ENCODE measurements around the gene AQP12A.

The AQP12A gene

GRCh38 chr2:240711296-240711695, 19.6 kb downstream of the AQP12A start:
- no peak for DNase-seq

- no peak for DNase-seq
Measured at GRCh38 chr2:240711701-240712100, 20.0 kb downstream of the AQP12A start.

DNA sequence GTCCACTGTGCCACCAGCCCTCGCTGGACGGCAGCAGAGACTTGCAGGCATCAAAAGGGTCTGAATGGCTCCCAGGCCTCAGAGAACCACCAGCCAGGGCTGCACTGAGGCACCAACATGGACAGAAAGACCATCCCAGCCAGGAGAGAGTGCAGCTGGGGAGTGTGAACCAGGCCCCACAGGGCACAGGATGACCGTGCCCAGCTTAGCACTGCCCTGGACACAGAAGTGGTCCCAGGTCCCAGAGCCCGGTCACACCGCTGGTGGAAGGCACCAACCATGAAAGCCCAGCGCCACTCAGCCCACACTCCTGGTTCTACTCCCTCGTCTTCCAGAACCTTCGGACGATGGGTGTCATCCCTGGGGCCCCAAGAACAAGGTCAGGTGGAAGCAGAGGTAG, 20.5 kb downstream of the AQP12A start:
- no peak for DNase-seq

DNA sequence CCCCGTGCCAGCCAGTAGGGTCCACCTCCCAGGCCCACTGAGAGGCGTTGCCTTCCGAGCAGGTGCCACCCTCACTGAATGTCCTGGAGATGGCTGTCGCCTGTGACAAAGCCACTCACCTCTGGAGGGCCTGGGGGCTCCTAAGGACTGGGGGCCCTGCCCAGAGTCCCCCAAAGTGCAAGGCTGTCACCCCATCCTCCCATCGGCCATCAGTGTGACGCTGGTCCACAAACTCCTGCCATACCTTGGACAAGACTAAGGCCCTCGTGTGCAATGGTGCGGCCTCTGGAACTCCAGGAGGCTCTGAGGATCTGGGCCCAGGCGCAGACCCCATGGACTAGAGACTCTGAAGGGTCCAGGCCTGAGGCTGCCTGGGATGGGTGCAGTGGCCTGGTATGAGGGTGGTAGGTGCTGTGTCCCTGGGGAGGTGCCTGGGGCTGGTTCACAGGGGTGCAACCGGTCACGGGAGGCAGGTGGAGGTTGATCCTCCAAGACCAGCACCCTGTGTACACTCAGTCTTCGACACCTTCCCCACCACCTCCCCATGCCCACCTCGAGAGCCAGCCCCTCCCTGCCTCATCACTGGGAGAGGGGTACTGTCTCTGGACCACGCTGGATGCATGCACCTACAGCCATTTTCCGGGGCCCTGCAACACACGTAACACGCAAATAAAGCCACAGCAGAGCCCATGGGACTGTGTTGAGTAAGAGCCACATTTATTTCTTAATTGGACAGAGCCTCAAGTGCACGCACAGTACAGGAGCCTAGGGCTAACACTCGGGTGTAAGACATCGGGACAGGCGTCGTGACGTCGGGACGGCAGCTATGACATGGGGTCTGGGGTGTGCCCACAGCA, 21.6 kb downstream of the AQP12A start:
- DNase-seq = no peak

DNA sequence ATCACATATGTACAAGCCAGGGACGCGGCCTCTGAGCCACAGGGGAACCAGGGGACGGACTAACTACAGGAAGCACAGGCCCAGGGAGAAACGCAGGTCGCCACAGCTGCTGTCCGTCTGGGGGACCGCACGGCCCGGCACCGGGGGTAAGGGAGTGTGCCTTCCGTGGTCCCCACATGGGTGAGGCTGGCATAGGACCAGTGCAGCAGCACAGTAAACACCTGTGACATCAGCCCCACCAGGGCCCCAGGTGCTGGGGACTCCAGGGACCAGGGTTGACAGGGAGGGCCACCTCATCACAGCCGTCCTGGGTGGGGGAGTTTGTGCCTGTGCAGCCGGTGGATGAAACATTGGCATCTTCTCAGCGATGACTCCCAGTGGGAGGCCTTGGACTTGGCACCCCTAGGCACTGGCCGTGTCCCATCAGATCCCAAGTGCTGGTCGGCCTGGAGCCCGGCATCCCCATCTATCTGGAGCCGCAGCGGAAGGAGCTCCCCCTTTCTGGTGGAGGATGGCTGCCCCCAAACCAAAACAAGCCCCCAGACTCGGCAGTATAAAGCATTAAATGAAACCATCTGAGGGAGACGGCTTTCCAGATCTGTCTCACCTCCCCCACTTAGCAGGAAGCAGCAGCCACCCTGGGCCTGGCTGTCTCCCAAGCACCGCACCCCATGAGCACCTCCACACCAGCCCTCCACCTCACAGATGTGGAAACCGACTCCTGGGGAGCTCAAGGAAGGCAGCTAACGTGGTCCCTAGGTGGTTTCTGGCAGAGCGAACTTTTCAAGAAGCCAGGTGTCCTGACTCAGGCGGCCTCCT, 22.5 kb downstream of the AQP12A start:
- DNase-seq = no peak

- no peak for DNase-seq
Measured at GRCh38 chr2:240714747-240715725, 23.4 kb downstream of the AQP12A start.

DNA sequence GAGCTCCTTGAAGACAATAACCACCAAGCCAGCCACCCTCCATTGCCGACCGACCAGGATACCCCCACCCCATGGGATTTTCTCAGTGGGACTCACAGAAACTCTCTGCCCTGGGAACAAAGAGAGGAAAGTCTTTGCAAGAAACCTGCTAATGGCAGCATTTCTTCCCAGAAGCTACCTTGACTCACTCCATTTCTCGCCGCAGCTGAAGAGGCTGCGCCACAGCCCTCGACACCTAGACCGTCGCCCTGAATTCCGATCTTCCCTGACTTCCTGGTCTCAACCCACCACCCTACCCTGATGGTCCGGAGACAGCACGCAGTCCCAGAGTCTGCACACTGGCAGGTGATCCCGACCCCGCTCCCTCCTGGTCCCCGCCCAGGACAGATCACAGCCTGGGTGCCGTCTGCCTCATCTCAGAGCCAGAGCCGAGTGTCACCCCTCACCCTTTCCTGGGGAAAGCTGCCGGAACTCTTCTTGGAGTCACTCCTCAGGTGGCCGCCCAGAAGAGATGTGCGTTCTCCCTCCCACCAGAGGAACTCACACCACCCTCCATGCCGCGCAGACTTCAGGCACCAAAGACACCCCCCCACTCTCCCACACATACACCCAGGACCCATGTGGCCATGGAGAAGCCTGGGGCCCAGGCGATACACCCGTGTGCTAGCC, 24.6 kb downstream of the AQP12A start:
- DNase-seq = no peak

DNA sequence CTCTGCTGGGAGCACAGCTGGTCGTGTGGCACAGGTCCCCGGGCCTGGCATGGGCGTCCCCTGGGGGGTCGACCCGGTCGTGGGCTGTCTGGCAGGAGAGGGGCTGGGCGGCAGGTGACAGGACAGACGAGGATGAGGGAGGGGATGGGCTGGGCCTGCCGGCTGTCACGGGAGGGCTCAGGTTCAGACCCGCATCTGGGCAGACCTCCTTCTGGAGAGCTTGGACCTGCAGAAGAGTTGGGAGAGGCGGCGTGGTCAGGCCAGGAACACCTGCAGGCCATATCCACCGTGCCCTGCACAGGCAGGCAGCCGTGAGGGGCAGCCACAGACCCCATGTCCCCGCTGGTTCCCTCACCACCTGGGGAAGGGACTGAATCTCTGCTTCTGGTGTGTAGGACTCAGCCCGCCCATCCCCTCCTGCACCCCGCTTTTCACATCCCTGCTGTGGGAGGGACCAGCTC, 25.5 kb downstream of the AQP12A start:
- DNase-seq = no peak

GRCh38 chr2:240717681-240718581, 26.3 kb downstream of the AQP12A start:
- no peak for DNase-seq

- DNase-seq = no peak
Measured at GRCh38 chr2:240718896-240719490, 27.3 kb downstream of the AQP12A start.

DNA sequence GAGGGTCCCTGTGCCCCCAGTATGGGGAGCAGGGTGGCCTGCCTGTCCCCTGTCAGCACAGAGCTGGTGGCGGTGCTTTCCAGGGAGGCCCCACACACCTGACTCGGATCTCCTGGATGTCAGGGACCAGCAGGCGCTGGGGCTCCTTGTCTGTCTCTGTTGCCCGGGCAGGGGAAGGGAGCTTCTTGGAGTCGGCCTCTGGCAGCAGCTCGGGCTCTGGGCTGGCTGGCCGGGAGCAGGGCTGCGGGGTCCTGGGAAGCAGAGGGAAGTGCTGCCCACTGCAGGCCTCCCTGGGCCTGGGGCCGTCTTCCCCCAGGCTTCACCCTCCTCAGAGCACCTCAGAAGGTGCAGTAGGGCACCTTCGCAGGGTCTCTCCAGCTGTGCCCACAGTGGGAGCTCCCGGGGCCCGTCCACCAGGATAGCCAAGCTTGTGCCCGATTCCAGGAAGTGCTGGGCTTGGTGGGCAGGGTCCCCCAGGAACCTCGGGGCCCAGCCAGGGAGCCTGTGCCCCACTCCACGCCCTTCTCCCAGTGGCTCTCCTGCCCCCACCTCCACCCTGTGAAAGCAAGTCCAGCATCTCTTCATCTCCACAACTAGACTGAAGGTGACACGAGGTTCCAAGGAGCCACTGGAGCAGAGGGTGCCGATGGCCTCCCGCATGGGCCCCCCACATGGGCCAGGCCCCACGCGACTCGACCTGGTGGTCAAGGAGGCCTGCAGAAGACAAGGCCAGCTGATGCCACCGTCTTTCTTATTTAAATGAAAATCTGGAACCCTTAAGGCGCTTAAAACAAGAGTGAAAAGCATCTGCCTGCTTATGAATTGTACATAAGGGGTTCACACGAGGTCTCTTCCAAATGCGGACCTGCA, 28.2 kb downstream of the AQP12A start:
- DNase-seq = no peak

DNA sequence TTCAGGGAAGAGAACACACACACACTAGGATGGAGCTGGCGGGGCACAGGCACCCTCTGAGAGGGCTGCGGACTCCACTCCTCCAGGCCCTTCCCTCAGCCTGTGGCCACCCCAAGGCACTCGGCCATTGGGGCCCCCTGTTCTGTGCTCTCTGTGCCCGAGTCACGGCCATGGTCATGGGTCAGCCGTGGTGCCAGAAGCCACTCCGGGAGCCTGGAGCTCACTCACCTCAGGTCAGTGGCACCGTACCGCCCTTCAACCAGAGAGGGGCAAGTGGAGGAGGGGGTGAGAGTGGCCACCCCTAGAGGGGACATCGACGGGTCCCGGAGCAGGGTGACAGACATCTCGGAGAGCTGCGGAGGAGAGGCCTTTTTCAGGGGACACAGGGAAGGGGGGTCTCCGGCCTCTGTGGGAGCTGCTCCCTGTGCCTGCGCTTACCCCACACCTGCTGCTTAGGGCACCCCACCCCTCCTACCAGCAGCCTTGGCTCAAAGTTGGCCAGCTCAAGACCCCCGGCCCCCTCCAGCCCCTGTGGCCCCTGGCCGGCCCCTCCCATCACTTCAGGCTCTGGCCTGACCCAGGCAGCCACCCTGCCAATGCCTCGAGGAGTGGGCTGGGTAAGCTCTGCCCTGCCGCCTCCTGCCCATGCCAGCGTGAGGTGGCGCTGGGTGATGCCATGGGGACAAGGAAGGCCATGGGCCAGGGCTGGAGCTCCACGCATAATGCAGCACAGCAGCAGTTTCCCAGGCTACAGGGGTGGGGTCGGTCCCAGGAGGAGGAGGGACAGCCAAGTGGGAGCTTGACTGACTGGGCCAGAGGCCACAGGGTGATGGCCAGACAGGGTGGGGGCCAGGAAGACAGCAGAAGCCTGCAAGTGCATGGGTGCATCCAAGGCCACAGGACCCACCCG, 29.3 kb downstream of the AQP12A start:
- no peak for DNase-seq

GRCh38 chr2:240721596-240722180, 30.0 kb downstream of the AQP12A start:
- DNase-seq = no peak

DNA sequence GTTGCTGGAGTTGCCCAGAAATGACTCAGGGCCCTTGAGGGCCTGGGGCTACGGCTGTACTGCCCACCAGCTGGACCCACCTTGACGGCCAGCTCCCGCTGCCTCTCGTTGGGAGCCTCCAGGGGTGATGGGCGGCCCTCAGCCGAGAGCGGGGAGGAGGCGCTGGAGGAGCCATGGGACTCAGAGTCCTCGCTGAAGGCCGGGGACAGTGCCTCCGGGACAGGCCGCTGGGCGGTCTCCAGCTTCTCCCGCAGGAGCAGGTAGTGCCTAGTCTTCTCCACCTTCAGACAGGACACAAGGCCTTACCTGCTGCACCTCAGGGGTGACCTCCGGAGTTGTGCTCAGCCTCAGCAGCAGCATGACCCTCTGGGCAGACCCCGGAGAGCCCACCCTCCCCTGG, 30.7 kb downstream of the AQP12A start:
- DNase-seq = no peak

GRCh38 chr2:240722796-240723735, 31.4 kb downstream of the AQP12A start:
- DNase-seq = no peak

DNA sequence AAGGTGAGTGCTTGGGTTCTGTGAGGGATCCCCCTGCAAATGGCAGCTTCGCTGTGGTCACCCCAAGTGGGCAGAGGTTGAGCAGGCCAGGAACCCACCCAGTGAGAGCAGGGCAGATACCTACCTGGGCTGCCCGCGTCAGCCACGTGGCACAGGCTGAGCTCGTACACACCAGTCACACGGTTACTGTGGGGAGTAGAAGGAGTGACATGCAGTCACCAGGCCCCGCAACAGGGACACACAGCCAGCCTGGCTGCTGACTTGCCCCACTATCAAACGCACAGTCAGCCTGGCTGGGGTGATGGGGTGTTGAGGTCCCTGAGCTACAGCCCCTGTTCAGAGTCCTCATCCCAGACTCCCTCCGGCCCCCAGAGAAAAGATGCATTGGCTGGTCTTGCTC, 32.2 kb downstream of the AQP12A start:
- no peak for DNase-seq

- DNase-seq = no peak
Measured at GRCh38 chr2:240724431-240724830, 32.8 kb downstream of the AQP12A start.
